ENCODE results near the gene BCAP31.
"Not testable (repeated sequence)": the region's sequence is repeated elsewhere in the genome, so short reads cannot be mapped to it uniquely, and the experiment has no call there.

- TF ChIP-seq, protein P1, sequence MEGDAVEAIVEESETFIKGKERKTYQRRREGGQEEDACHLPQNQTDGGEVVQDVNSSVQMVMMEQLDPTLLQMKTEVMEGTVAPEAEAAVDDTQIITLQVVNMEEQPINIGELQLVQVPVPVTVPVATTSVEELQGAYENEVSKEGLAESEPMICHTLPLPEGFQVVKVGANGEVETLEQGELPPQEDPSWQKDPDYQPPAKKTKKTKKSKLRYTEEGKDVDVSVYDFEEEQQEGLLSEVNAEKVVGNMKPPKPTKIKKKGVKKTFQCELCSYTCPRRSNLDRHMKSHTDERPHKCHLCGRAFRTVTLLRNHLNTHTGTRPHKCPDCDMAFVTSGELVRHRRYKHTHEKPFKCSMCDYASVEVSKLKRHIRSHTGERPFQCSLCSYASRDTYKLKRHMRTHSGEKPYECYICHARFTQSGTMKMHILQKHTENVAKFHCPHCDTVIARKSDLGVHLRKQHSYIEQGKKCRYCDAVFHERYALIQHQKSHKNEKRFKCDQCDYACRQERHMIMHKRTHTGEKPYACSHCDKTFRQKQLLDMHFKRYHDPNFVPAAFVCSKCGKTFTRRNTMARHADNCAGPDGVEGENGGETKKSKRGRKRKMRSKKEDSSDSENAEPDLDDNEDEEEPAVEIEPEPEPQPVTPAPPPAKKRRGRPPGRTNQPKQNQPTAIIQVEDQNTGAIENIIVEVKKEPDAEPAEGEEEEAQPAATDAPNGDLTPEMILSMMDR (conservative IDR thresholded peaks at IDR 0.05) = not testable (repeated sequence)
- not testable (repeated sequence) for TF ChIP-seq ZFX (IDR thresholded peaks at IDR 0.05)
Measured at GRCh38 chrX:153749017-153749416, 24.8 kb upstream of the BCAP31 start.
